Measurements from ENCODE around the gene ARHGAP15.
A peak's percentile ranks its signal among the peaks of the same experiment; 100 is the strongest.

The ARHGAP15 gene

GRCh38 chr2:143229952-143230351, 100.7 kb downstream of the ARHGAP15 start:
- DNase-seq, result no peak

- DNase-seq, result no peak
Measured at GRCh38 chr2:143230506-143231253, 101.5 kb downstream of the ARHGAP15 start.

DNA sequence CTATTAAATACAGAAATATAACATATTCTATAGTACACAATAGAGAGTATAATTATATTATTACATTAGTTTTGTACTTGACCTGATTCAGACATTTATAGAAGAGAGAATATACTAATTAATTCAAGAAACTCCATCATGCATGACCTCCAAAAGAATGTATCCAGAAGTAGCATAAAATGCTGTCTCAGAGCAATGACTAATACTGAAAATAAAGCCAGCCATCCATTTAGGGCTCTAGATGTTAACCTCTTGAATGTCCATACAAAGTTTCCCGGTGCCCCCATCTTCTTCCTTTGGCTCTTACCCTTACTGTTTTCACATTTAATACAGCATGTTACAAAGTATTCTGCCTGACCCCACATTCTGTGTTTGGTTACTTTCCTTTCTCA, 102.0 kb downstream of the ARHGAP15 start:
- DNase-seq, result no peak

- DNase-seq, result no peak
Measured at GRCh38 chr2:143237146-143237777, 108.0 kb downstream of the ARHGAP15 start.

DNA sequence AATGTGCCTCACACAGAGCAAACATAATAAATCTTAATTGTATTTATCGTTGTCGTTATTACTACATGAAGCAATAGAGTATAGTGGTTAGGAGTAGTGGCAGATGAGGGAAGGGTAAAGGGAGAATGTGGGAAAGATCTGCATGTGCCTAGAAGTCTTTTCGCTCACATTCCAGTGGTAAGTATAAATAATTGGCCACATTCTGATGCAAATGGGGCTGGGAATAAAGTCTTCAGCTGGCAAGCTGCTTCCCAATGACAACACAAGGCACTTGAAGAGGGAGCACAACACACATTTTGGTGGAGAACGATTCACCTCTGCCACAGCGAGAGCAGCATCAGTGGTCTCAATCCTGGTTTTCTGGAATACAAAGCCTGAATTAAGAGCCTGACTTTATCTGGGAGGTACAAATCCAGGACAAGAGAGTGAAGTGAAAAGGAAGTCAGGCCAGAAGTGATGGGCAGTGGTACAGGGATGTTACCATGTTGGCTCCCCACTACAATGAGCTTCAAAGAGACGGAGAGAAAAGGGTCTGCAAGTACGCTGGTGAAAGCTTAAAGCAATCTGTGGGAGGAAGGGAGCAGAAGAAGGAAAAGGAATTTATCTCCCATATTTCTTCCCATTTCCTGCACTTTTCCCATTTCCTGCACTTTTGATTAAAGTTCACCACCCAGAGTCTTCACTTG, 112.3 kb downstream of the ARHGAP15 start:
- DNase-seq, result no peak

- no peak for DNase-seq
Measured at GRCh38 chr2:143246246-143246645, 117.0 kb downstream of the ARHGAP15 start.

DNA sequence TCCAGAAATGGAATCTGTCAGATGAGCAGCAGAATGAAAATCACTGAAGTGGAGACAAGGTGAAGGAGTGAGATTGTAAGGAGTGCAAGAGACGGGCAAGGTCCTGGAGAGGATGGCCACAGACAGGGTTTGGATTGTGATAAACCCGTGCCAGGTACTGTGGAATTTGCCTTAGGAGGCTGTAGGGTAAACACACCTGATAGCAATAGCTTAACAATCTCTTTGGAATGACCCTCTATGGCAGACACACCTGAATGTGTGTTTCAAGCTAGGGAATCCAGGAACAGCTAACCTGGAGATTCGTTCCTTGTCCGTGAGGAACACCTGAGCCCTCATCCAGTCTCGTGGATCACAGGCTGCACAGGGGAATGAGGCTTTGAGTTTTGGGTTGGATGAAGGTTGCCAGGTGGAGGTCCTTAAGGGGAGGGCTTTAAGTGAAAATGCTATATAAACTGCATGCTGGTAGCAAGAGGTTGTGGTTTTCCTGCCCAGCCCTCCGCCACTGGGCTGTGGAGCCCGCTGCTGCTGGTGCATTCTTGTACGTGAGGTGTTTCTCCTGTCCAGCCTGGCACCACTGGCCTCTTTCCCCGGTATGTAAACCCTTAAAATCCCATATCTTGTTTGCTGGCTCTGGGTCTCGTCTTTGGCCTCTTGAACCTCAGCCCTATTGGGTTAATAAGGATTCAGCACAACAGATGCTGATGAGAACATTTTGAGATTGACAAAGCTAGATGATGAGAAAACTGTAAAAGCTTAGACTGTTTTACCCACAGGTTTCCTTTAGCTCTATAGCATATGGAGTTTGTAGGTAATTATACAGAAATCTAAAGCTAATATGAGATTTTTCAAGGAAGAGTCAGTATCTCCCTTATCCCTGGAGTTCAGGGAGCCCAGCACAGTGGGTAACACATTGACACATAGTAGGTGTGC, 117.9 kb downstream of the ARHGAP15 start:
- no peak for DNase-seq

DNA sequence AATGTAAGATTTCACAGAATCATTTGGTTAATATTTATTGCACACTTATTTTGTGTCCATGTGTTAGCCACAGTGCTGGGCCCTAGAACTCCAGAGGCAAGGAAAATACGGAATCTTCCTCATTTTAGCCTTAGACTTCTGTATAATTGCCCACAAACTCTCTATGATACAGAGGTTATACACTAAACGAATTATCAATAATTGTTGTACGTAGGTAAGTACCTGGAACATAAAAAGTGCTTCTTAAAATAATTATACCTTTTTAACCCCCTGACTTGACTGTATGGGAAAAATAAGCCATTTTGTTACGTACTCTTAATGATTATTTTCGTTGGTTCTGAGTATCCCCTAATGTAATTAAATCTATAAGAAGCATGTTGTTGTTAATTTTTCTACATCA, 119.4 kb downstream of the ARHGAP15 start:
- no peak for DNase-seq

DNA sequence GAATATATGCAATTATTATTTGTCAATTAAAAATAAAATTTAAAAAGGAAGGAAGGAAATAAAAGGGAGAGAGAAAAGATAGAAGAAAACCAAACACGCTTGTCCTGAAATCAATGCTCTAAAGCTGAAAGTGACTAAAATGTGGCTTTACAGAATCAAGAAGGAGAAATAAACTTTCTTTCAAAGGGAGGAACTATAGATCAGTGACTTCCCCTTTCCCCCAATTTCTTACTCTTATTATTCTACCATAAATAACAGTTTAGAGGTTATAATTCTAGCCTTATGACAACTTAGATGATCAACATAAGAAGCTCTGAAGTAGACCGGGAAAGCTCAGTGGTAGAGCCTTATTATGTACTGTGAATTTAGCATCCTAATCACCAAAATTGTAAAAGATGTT, 122.5 kb downstream of the ARHGAP15 start:
- DNase-seq, result no peak

- DNase-seq, result no peak
Measured at GRCh38 chr2:143252138-143252907, 123.1 kb downstream of the ARHGAP15 start.

- DNase-seq, result no peak
Measured at GRCh38 chr2:143254110-143254509, 124.9 kb downstream of the ARHGAP15 start.

- no peak for DNase-seq
Measured at GRCh38 chr2:143255086-143255485, 125.9 kb downstream of the ARHGAP15 start.

- DNase-seq, result no peak
Measured at GRCh38 chr2:143255899-143256298, 126.7 kb downstream of the ARHGAP15 start.

- DNase-seq, result no peak
Measured at GRCh38 chr2:143258126-143258892, 129.1 kb downstream of the ARHGAP15 start.

- peak; percentile 37 for DNase-seq
Measured at GRCh38 chr2:143259368-143259958, 130.2 kb downstream of the ARHGAP15 start.

DNA sequence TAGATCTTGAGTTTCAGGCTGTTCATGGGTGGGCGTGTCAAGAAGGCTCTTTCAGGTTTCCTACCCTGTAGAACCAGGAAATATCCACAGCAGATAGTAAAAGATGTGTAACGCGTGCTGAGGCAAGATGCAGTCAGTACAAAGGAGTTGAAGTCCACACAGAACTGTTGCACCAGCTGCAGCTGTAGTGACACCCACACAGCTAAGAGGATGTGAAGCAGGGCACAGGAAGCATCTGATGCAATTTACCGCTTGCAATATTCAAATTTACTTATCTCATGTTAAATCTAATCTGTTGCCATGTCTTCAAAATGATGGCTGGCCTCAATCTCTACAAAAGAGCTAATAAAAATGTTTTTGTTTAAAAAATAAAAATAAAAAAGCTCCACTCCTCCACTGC, 132.8 kb downstream of the ARHGAP15 start:
- no peak for DNase-seq

DNA sequence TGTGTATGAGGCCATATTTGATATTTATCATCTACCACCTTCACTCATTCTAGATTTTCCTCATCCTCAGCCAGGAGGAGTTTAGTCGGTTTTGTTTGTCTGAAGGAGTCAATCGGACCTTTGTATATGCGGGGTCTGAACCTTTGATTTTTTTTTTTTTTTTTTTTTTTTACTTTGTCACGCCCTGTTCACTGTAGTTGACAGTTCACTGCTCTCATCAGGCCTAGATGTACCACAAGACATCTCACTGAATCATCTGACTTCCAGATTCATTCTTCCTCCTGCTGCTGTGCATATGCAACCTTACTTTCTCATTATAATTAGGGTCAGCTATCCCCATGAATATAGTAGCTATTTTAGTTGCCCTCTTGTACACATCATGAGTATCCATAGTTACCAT, 133.2 kb downstream of the ARHGAP15 start:
- no peak for DNase-seq

DNA sequence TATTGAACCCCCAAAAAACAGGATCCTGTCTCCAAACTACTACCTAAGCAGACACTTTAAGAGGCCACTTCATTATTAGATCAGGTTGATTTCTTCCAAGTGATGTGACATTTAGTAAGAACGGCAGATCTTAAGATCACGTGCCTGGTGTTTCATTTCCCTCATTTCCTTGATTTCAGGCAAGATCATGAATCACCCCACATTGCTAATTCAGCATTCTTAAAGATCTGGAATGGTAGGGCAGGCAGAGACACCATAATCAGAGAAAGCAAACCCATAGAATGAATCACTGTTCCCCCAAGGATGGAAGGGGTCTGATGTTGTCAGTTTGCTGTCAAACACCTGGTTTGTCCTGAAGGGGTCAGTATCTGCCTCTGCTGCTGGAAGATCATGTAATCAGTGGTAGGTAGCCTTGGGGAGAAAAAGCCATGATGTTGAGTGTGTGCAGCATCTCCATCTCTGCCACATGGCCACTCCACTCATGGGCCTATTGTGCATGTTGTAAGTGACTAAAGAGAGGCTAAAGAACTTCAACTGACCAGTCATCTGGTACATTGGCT, 133.9 kb downstream of the ARHGAP15 start:
- no peak for DNase-seq

- DNase-seq, result peak; percentile 68
Measured at GRCh38 chr2:143264851-143265250, 135.6 kb downstream of the ARHGAP15 start.

DNA sequence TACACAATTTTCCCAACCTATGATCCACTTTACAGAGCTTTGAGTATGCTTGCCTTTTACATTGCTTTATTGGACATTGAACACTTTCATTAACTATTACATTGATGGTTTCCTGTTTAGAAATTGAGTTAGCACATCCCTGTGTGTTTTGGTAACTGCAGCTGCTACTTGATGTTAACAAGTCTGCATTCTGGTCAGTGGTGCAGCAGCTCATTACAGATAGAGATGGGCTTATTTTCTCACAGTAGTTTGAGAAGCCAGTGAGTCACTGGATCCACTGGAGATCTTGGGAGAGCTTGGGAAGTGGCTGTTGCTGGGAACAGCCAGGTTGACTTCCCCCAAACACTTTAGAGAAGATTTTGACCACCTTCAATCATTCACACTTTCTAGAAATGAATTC, 150.5 kb downstream of the ARHGAP15 start:
- no peak for DNase-seq

All from NCI-H226 (cell line).